HCT116 (cell line): Measurements from ENCODE around the gene OSCAR. TPM values are rescaled to one million over a fixed set of nuclear protein-coding genes. Genes with fewer than 3 reads are reported as not detected.

Experiments used
- ATAC-seq: fragments of 200-7000 bp; cut with Tn5 transposase; 2 replicates; pipeline ENCODE4 v1.9.1; 2020; ENCODE audit warnings: mild to moderate bottlenecking, moderate library complexity
- BruUV-seq: library from RNA; stranded (reverse); fragments of 400-500 nt; replicated peaks from 2 replicates; lab custom pipeline; 2021; lab: Mats Ljungman, UMichigan
- CTCF ChIA-PET: fragments of 300-600 bp; sonication (Branson Sonifier 250); formaldehyde crosslinking; loops from one replicate; lab custom pipeline; 2021; ENCODE audit warnings: antibody characterized with exemption; lab: Charles Lee
- POLR2A ChIA-PET: fragments of 300-600, 350-600 bp; sonication (Branson Sonifier 250); formaldehyde crosslinking; loops from one replicate; lab custom pipeline; 2021; ENCODE audit warnings: antibody characterized with exemption; lab: Charles Lee
- RAD21 ChIA-PET, 2 experiments: fragments of 300-600 bp; sonication (Branson Sonifier 250); formaldehyde crosslinking; loops; one replicate each; lab custom pipeline; 2023; ENCODE audit warnings: low total read pairs in 2 of 2; ENCODE audit not compliant: uncharacterized antibody in 2 of 2, unreplicated experiment in 2 of 2, low non-redundant PET in 1 of 2; lab: Charles Lee
- DNase-seq: peaks from one replicate; pipeline ENCODE4 v3.0.0-alpha.2; 2010; ENCODE audit warnings: low read depth, low spot score
- H2AFZ ChIP-seq: fragments of 200-600 bp; shearing (Covaris generic), sonication (generic); 2 replicates; pipeline ENCODE4 v1.6.1; 2017; ENCODE audit warnings: low read depth, mixed run types, mixed read lengths, antibody characterized with exemption, low read length; ENCODE audit not compliant: poor library complexity, severe bottlenecking
- H3K27ac ChIP-seq: 2 replicates; pipeline ENCODE4 v1.5.1; 2012; ENCODE audit warnings: low read depth, low read length
- H3K27me3 ChIP-seq: fragments of 200-600 bp; sonication (generic); 2 replicates; pipeline ENCODE4 v1.6.1; 2016; ENCODE audit warnings: mixed run types, low read length, mixed read lengths; ENCODE audit not compliant: insufficient read depth
- H3K36me3 ChIP-seq, 2 experiments: fragments of 200-500 bp in 1 of 2; fragments of 200-600 bp in 1 of 2; sonication (Bioruptor generic) in 1 of 2; sonication (generic) in 1 of 2; 2 replicates each; pipeline versions ENCODE4 v1.5.1 to v1.6.1; 2014 to 2016; ENCODE audit warnings: low read length in 2 of 2, inconsistent platforms in 1 of 2, mixed read lengths in 1 of 2, mixed run types in 1 of 2; ENCODE audit not compliant: insufficient read depth in 2 of 2, control insufficient read depth in 1 of 2
- H3K4me1 ChIP-seq, 2 experiments: fragments of 200-600 bp in 1 of 2; sonication (generic) in 1 of 2; 2 replicates each; pipeline versions ENCODE4 v1.5.1 to v1.6.1; 2012 to 2017; ENCODE audit warnings: low read length in 2 of 2, inconsistent platforms in 1 of 2, mild to moderate bottlenecking in 1 of 2, mixed read lengths in 1 of 2, mixed run types in 1 of 2, moderate library complexity in 1 of 2; ENCODE audit not compliant: insufficient read depth in 2 of 2, control insufficient read depth in 1 of 2
- H3K4me2 ChIP-seq: fragments of 200-600 bp; sonication (generic); 2 replicates; pipeline ENCODE4 v1.6.1; 2017; ENCODE audit warnings: mixed run types, low read length, mixed read lengths
- H3K4me3 ChIP-seq, 2 experiments: fragments of 200-600 bp in 1 of 2; sonication (generic) in 1 of 2; replicated peaks in 1 of 2; 2 replicates each; pipeline ENCODE4 v1.5.1; 2011 to 2016; ENCODE audit warnings: low read length in 2 of 2, control low read depth in 1 of 2, low read depth in 1 of 2, mild to moderate bottlenecking in 1 of 2, mixed read lengths in 1 of 2, mixed run types in 1 of 2
- H3K79me2 ChIP-seq: fragments of 200-600 bp; sonication (generic); 2 replicates; pipeline ENCODE4 v1.6.1; 2017; ENCODE audit warnings: mild to moderate bottlenecking, mixed run types, low read length, moderate library complexity, mixed read lengths; ENCODE audit not compliant: insufficient read depth
- H3K9ac ChIP-seq: fragments of 200-600 bp; sonication (generic); 2 replicates; pipeline ENCODE4 v1.6.1; 2016; ENCODE audit warnings: low read length, mixed read lengths
- H3K9me2 ChIP-seq: fragments of 200-600 bp; sonication (generic), shearing (Covaris generic); 2 replicates; pipeline ENCODE4 v1.6.1; 2017; ENCODE audit warnings: mixed run types, mild to moderate bottlenecking, moderate library complexity; ENCODE audit not compliant: insufficient read depth
- H3K9me3 ChIP-seq, 2 experiments: fragments of 200-500 bp in 1 of 2; fragments of 200-600 bp in 1 of 2; sonication (Bioruptor generic) in 1 of 2; sonication (generic) in 1 of 2; 2 replicates each; pipeline ENCODE4 v1.6.1; 2014 to 2017; ENCODE audit warnings: low read length in 2 of 2, mixed read lengths in 2 of 2, inconsistent platforms in 1 of 2, low read depth in 1 of 2, mild to moderate bottlenecking in 1 of 2, mixed run types in 1 of 2, moderate library complexity in 1 of 2; ENCODE audit not compliant: control insufficient read depth in 1 of 2, insufficient read depth in 1 of 2
- H4K20me1 ChIP-seq: fragments of 200-600 bp; sonication (generic), shearing (Covaris generic); 2 replicates; pipeline ENCODE4 v1.6.1; 2017; ENCODE audit warnings: mixed run types, mild to moderate bottlenecking, moderate library complexity; ENCODE audit not compliant: insufficient read depth
- CBX3 ChIP-seq: IDR thresholded peaks from 2 replicates; pipeline ENCODE4 v1.6.1; 2012; ENCODE audit warnings: low read depth
- CEBPB ChIP-seq: IDR thresholded peaks from 2 replicates; pipeline ENCODE4 v1.6.1; 2012; ENCODE audit warnings: low read depth
- EGR1 ChIP-seq: IDR thresholded peaks from 2 replicates; pipeline ENCODE4 v1.6.1; 2012; ENCODE audit warnings: low read depth
- POLR2AphosphoS5 ChIP-seq: IDR thresholded peaks from 2 replicates; pipeline ENCODE4 v1.6.1; 2011; ENCODE audit warnings: mild to moderate bottlenecking, low read depth, low read length, moderate library complexity
- RAD21 ChIP-seq: IDR thresholded peaks from 2 replicates; pipeline ENCODE4 v1.6.1; 2012; ENCODE audit warnings: low read depth, mild to moderate bottlenecking
- SRF ChIP-seq: IDR thresholded peaks from 2 replicates; pipeline ENCODE4 v1.6.1; 2012; ENCODE audit warnings: low read depth
- ZBTB33 ChIP-seq: IDR thresholded peaks from 2 replicates; pipeline ENCODE4 v1.6.1; 2011; ENCODE audit warnings: mild to moderate bottlenecking, low read length, moderate library complexity; ENCODE audit not compliant: insufficient replicate concordance; ENCODE audit errors: extremely low read depth
- ZFX ChIP-seq: fragments of 450-650 bp; IDR thresholded peaks from 2 replicates; pipeline ENCODE4 v1.6.1; 2017
- ZNF274 ChIP-seq: fragments of 200-500 bp; sonication (Bioruptor generic); IDR thresholded peaks from 2 replicates; pipeline ENCODE4 v1.6.1; 2014; ENCODE audit warnings: mild to moderate bottlenecking, low read depth, low read length, inconsistent platforms
- intact Hi-C: fragments of 100-400 bp; cut with micrococcal nuclease; formaldehyde crosslinking; loops from 2 replicates; pipeline ENCODE4 v1.10.0; 2022
- total RNA-seq: library from RNA; stranded (reverse); gene quantifications from one replicate; pipeline ENCODE4 v1.2.1, GENCODE V29; 2021; ENCODE audit not compliant: unreplicated experiment
- TF ChIP-seq, protein P1 (sequence below), 3 experiments: fragments of 200-600 bp in 1 of 3; sonication (generic) in 1 of 3; IDR thresholded peaks in 2 of 3; conservative IDR thresholded peaks in 1 of 3; 2 replicates each; pipeline ENCODE4 v1.5.1; 2012 to 2017; ENCODE audit warnings: low read depth in 2 of 3, low read length in 2 of 3, antibody characterized with exemption in 1 of 3, borderline replicate concordance in 1 of 3, control low read depth in 1 of 3, mild to moderate bottlenecking in 1 of 3, mixed read lengths in 1 of 3, mixed run types in 1 of 3, moderate library complexity in 1 of 3; ENCODE audit not compliant: insufficient read depth in 1 of 3

OSCAR gene
- total RNA-seq, 1 experiment from 2014 or later = 0.59 TPM

- intact Hi-C loops = loop anchor here (1.0 to 5.0 kb wide), 2 partner anchors 12 to 272 kb away; partner anchors contain the start of gene NDUFA3
- ChIA-PET POLR2A (interaction anchor here (0.9 to 1.7 kb wide), 4 partner anchors 9 to 22 kb away, joined by 3 to 21 read pairs (median 6); partner anchors contain the start of genes CNOT3 and NDUFA3), CTCF (interaction anchor here (1.4 kb wide), 1 partner anchor 278 kb away, joined by 3 read pairs; no protein-coding TSS in a partner anchor), RAD21 (no interaction called here)
- H3K9ac ChIP-seq = peak overlapping the region; percentile 80
- H3K4me1 ChIP-seq = peaks cover 8 to 19% of the 10 kb centered on the region in 2 experiments; a peak in 3 of 4 replicates
- no peak for DNase-seq
- H3K27ac ChIP-seq = peak overlapping the region; percentile 60
- no TSS peak for BruUV-seq
- H2AFZ ChIP-seq = no peak overlapping the region
- no peak for ATAC-seq
- H3K4me3 ChIP-seq = peak overlapping the region; percentile 89 to 91
- H3K27me3 ChIP-seq = no peaks in the 10 kb centered on the region
- H3K79me2 ChIP-seq = peaks cover 41% of the 10 kb centered on the region
- TF ChIP-seq SRF (no peak), RAD21 (no peak), EGR1 (no peak), ZFX (no peak)
- TF ChIP-seq, protein P1, sequence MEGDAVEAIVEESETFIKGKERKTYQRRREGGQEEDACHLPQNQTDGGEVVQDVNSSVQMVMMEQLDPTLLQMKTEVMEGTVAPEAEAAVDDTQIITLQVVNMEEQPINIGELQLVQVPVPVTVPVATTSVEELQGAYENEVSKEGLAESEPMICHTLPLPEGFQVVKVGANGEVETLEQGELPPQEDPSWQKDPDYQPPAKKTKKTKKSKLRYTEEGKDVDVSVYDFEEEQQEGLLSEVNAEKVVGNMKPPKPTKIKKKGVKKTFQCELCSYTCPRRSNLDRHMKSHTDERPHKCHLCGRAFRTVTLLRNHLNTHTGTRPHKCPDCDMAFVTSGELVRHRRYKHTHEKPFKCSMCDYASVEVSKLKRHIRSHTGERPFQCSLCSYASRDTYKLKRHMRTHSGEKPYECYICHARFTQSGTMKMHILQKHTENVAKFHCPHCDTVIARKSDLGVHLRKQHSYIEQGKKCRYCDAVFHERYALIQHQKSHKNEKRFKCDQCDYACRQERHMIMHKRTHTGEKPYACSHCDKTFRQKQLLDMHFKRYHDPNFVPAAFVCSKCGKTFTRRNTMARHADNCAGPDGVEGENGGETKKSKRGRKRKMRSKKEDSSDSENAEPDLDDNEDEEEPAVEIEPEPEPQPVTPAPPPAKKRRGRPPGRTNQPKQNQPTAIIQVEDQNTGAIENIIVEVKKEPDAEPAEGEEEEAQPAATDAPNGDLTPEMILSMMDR (IDR thresholded peaks at IDR 0.05 in 2 of 3, conservative IDR thresholded peaks at IDR 0.05 in 1 of 3; ENCODE audit: borderline replicate concordance in 1 of 3, insufficient read depth in 1 of 3, low read depth in 2 of 3, low read length in 2 of 3) = no peak
- H3K36me3 ChIP-seq = peaks cover 0 to 18% of the 10 kb centered on the region in 2 experiments; a peak in 2 of 4 replicates
- no peaks in the 10 kb centered on the region for H3K9me2 ChIP-seq
- no peaks in the 10 kb centered on the region for H4K20me1 ChIP-seq
- no peaks in the 10 kb centered on the region for H3K9me3 ChIP-seq
- peak overlapping the region; percentile 81 for H3K4me2 ChIP-seq
Observed at GRCh38 chr19:54114340-54115108, 13.9 kb upstream of the OSCAR start.

GRCh38 chr19:54109651-54110050 lies 9.0 kb upstream of the OSCAR start:
- Histone ChIP-seq H3K27me3 (no peaks in the 10 kb centered on the region), H3K79me2 (peaks cover 20% of the 10 kb centered on the region), H3K36me3 (peaks cover 25 to 29% of the 10 kb centered on the region in 2 experiments; a peak in 3 of 4 replicates), H3K9ac (no peak overlapping the region), H2AFZ (no peak overlapping the region), H3K4me1 (peaks cover 2 to 6% of the 10 kb centered on the region in 2 experiments; a peak in 1 of 4 replicates), H3K4me2 (no peak overlapping the region), H3K9me3 (no peaks in the 10 kb centered on the region), H3K27ac (no peak overlapping the region), H3K4me3 (no peak overlapping the region), H3K9me2 (no peaks in the 10 kb centered on the region), H4K20me1 (no peaks in the 10 kb centered on the region)
- TF ChIP-seq POLR2AphosphoS5 = no peak
- no peak for TF ChIP-seq SRF
- TF ChIP-seq ZNF274 = no peak
- TF ChIP-seq ZBTB33 = no peak
- no peak for TF ChIP-seq ZFX
- TF ChIP-seq EGR1 = no peak
- TF ChIP-seq CEBPB = no peak
- no peak for TF ChIP-seq CBX3
- DNase-seq = no peak
- ChIA-PET POLR2A (no interaction called here), RAD21 (no interaction called here), CTCF (no interaction called here)
- intact Hi-C loops = no loop called here
- no peak for ATAC-seq
- no TSS peak for BruUV-seq
